HEK293T (cell line): Measurements from ENCODE around the gene CALR3.

ENCODE experiments used
- ARNT ChIP-seq: fragments of 450-650 bp; IDR thresholded peaks from 2 replicates; pipeline ENCODE4 v1.6.1; 2017; ENCODE audit warnings: mild to moderate bottlenecking
- CTBP1 ChIP-seq: fragments of 450-650 bp; IDR thresholded peaks from 2 replicates; pipeline ENCODE4 v1.6.1; 2016; ENCODE audit warnings: borderline replicate concordance
- ELF4 ChIP-seq: fragments of 450-650 bp; IDR thresholded peaks from 2 replicates; pipeline ENCODE4 v1.6.1; 2017; ENCODE audit warnings: antibody characterized with exemption
- FOXA1 ChIP-seq: fragments of 450-650 bp; IDR thresholded peaks from 2 replicates; pipeline ENCODE4 v1.6.1; 2016; ENCODE audit warnings: mild to moderate bottlenecking
- FOXK2 ChIP-seq: fragments of 450-650 bp; IDR thresholded peaks from 2 replicates; pipeline ENCODE4 v1.6.1; 2016; ENCODE audit warnings: mild to moderate bottlenecking
- FOXM1 ChIP-seq: fragments of 450-650 bp; IDR thresholded peaks from 2 replicates; pipeline ENCODE4 v1.6.1; 2017; ENCODE audit warnings: mild to moderate bottlenecking, borderline replicate concordance
- L3MBTL2 ChIP-seq: fragments of 450-650 bp; conservative IDR thresholded peaks from 2 replicates; pipeline ENCODE4 v1.6.1; 2016; ENCODE audit warnings: mild to moderate bottlenecking
- NFRKB ChIP-seq: fragments of 450-650 bp; IDR thresholded peaks from 2 replicates; pipeline ENCODE4 v1.6.1; 2016; ENCODE audit warnings: mild to moderate bottlenecking, moderate library complexity
- SP1 ChIP-seq: fragments of 450-650 bp; IDR thresholded peaks from 2 replicates; pipeline ENCODE4 v1.6.1; 2017
- SUZ12 ChIP-seq: fragments of 450-650 bp; IDR thresholded peaks from 2 replicates; pipeline ENCODE4 v1.6.1; 2016; ENCODE audit warnings: mild to moderate bottlenecking
- ZNF384 ChIP-seq: fragments of 450-650 bp; IDR thresholded peaks from 2 replicates; pipeline ENCODE4 v1.6.1; 2016

DNA sequence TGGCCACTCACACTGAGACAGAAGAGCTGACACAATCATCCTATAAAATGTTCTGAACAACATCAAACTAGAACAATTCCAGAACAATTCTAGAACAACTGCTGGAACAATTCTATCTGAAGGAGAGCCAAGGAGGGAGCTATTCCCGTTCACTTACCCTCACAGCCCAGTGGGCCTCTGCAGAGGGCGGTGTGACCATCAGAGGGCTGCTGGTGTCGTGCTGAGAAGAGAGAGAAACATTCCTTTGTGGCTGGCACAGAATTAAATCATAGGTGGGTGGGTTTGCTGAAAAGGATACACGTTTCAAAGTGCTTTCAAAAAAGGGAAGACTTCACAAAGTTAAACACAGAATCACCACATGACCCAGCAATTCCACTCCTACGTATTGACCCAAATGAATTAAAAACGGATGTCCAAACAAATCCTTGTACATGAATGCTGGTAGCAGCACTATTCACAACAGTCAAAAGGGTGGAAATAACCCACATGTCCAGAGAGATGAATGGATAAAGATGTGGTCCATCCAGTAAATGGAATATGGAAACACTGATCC lies 59.1 kb downstream of the CALR3 start:
- TF ChIP-seq FOXM1 (no peak), ELF4 (no peak), NFRKB (no peak), ZNF384 (no peak), CTBP1 (no peak), SP1 (no peak), ARNT (no peak), FOXA1 (no peak), FOXK2 (no peak), SUZ12 (no peak), L3MBTL2 (no peak)
